CD4-positive, alpha-beta T cell treated with Interleukin-12 subunit alpha and Interleukin-12 subunit beta, for 1 hour (primary cell): ENCODE measurements around the gene DUOXA1.
A peak's percentile ranks its signal among the peaks of the same experiment; 100 is the strongest.

ENCODE experiments used
- DNase-seq: peaks from one replicate; pipeline ENCODE4 v3.0.0-alpha.2; 2020

The DUOXA1 gene

DNA sequence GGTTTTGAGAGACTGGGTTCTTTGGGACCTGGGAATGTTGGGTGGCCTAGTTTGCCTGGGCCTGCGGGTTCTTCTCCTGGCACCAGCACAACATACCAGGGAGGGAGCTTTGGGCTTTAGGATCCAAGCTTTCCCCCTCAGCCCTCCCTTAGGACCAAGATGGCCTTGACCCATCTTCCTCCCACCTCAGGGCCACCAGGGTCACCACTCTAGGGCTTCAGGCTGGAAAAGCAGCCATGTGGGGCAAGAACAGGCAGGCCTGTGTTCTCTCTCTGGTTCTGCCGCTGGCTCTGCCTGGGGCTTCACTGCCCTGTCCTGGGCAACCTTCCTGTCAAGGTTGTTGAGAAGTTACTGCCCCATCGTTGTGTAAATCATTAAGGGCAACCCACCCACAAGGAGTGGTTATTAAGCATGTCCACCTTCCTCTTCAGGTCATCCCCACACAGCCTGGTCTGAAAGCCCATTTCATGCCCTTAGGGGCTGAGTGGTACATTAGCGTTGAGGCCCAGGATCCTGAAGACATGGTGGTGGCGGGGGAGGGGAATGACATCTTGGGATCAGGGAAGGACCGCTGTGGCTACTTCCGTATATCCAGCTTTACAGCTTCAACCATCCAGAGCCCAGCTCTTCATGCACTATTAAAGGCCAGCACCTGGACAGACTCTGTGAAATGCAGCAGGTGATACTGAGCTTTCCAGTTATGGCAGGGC is 767 bp upstream of the DUOXA1 start:
- DNase-seq = no peak

DNA sequence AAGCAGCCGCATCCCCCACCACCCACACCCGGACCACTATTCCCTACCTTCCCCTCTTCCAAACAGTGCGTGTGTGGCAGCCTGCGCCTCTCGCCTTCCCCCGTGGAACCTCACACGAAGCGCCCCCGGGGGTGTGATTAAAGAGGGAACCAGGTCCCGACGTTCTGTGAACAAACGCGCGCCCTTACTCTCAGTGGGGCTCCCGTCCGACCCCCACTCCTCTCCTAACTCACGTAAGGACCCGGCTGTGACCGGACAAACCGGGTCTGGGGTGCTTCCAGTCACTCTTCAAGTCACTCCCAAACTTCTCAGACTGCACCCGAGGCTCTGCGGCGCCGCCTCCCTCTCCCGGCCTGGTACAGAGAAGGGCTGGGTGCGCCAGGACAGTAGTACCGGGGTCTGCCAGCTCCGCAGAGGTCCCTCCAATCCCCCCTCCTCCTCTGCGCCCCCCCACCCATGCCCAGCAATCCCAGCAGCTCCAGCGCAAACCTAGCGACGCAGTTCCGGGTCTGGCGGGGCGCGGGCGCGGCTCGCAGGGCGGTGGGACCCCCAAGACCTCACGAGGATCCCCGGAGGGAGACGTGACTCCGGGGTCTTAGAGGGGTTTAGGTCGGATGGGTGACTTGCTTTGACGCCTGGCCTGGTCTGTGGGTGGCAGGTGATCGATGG is 574 bp downstream of the DUOXA1 start:
- no peak for DNase-seq

- DNase-seq = peak; percentile 65
Measured at GRCh38 chr15:45126535-45127158, 3.0 kb downstream of the DUOXA1 start.

GRCh38 chr15:45123397-45123796 is 6.3 kb downstream of the DUOXA1 start:
- DNase-seq = no peak

DNA sequence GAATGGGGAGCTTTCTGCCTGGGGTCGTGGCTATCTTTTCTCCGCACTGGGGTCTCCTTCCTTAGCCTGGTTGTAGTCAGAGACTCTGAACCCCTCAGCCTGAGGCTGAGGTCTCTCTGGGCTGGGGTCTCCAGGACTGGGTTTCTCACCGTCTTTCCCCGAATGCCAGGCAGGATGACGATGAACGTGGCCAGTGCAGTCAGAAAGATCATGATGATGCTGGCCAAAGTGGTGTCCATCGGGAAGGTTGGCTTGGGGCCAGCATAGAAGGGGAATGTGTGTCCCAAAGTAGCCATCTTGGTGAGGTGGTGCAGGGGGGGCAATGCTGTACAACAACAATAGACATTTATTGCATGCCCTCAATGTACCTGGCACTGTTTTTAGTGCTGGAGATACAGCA is 7.0 kb downstream of the DUOXA1 start:
- DNase-seq = no peak

DNA sequence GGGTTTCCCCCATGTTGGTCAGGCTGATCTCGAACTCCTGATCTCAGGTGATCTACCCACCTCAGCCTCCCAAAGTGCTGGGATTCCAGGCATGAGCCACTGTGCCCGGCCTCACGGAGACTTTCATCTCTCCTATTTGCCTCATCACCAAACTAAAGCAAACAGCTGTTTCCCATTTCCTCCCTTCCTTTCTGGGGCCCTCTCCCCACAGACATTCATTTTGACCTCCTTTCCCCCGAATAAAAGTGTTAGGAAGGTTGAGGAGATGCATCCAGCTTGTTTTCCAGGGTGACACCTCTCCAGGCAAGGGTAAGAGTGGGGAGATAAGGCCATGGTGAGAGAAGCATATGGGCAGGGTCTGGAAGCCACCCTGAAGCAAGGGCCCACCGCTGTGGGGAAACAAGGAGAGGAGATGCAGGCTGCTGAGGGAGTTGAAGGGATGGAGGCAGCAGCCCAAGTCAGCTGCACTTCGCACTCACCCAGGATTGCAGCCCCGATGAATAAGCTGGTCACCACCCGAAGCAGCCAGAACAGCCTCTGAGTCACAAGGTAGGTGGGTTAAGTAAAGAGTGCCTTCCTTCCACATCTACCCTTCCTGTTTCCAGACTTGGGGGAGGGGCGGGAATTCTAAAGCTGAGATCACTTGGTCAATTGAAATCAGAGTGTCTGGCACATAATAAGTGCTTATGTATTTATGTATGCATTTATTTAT is 7.8 kb downstream of the DUOXA1 start:
- DNase-seq = no peak

DNA sequence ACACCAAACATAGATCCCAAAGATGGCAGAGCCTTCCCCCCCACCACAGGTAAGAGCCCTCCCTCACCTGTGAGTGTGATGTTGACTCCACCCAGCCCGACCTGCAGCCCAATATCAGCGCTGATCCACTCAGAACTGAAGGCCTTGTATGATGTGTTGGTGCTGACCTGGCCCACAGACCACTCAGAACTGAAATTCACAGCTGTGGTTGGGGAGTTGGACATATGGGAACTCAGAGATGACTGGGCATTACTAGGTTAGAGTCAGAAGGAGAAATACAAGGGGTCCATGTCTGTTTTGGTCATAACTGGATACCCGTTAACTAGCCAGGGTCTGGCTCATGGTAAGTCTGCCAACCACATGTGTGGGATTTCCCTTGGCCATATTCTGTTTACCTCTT is 8.7 kb downstream of the DUOXA1 start:
- DNase-seq = no peak

DNA sequence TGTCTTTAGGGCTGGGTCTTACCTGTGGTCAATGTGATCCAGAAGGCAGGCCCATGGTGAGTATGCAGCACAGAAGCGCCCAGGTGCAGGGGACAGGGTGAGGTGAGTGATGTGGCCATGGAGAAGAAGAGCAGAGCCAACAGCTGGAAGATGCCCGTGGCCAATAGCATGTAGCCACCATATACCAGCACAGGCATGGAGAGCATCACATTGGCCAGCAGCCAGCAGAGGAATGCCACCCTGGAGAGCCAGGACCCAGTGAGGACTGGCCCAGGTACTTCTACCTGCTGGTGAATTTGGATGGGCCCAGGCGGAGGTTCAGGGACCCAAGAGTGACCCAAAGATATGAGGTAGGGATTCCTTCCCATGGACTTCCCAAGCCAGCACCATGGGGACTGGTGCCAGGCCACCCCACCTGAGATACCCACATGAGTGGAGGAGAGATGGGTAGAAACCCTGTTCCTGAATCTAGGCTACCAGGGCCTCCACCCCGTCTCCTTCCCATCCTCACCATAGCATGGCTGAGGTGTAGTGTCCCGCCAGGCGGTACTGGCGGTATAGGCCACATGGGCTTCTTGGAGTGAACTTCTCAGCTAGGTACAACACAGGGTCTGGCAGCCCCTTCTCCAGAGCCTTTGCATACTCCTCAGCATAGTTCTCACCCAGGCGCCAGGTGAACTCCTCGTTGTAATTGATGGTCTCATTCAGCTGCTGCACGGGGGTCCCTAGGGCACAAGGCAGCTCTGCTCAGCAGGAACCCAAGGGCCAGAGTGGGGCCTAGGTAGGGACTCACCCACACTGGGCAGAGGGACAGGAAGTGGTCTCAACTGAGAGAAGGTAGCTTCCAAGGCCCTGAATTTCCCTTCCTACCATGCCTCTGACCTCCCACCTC is 9.4 kb downstream of the DUOXA1 start:
- no peak for DNase-seq

- no peak for DNase-seq
Measured at GRCh38 chr15:45118996-45119395, 10.7 kb downstream of the DUOXA1 start.

- DNase-seq = peak; percentile 83
Measured at GRCh38 chr15:45118131-45118588, 11.5 kb downstream of the DUOXA1 start.

DNA sequence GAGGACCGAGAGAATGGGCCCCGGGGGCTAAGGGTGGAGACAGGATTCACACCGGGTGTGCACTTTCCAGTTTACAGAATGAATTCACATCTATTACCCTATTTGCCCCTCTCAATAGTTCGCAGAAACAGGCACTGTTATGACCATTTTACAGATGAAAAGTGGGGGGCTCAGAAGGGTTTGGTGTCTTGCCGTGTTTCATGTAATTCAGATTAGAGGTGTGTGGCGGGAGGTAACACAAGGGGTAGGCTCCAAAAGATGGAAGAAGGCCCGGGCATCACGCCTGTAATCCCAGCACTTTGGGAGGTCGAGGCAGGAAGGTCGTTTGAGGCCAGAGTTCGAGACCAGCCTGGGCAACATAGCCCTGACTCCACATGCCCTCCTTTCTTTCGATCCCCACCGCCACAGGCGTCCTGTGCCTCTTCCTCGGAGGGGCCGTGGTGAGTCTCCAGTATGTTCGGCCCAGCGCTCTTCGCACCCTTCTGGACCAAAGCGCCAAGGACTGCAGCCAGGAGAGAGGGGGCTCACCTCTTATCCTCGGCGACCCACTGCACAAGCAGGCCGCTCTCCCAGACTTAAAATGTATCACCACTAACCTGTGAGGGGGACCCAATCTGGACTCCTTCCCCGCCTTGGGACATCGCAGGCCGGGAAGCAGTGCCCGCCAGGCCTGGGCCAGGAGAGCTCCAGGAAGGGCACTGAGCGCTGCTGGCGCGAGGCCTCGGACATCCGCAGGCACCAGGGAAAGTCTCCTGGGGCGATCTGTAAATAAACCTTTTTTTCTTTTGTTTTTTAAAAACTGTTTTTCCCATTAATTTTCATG is 12.2 kb downstream of the DUOXA1 start:
- DNase-seq = no peak

GRCh38 chr15:45116482-45117307 is 13.0 kb downstream of the DUOXA1 start:
- no peak for DNase-seq

GRCh38 chr15:45116006-45116481 is 13.6 kb downstream of the DUOXA1 start:
- DNase-seq = no peak

DNA sequence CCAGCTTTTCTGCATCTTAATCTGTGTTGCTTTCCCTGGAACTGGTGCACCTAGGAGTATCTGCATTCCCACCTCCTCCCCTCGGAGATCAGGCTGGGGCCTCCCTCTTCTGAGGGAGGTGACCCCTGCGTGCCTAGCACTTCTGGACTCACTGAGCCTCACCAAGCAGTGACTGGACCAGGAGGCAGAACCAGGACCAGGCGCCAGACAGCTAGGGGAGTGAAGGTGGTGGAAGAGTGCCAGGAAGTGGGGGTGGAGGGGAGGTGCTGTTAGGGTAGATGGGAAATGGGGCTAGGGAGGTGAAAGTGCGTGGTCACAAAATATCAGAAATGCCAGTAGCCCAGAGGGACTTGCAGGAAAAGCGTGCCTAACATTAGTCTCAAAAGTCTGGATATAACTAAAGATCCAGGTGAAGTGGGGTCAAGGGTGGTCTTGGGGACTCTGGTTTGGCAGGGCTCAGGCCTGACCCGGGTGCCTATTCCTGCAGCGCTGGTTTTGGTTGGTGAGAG is 14.3 kb downstream of the DUOXA1 start:
- no peak for DNase-seq

DNA sequence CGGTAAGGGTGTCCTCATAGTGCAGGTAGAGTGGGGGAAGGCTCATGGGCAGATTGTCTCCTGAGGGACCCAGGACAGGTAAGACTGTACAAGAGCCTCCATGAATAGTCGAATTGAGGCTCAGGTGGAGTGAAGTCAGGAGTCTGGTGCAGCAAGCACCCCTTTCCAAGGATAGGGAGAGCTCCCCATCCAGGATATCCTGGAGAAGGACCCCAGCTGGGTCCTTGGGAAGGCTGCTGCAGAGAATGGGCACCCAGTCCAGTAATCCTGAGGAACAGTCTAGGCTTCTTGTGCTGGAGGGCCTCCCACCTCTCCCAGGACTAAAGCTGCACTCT is 15.0 kb downstream of the DUOXA1 start:
- no peak for DNase-seq

DNA sequence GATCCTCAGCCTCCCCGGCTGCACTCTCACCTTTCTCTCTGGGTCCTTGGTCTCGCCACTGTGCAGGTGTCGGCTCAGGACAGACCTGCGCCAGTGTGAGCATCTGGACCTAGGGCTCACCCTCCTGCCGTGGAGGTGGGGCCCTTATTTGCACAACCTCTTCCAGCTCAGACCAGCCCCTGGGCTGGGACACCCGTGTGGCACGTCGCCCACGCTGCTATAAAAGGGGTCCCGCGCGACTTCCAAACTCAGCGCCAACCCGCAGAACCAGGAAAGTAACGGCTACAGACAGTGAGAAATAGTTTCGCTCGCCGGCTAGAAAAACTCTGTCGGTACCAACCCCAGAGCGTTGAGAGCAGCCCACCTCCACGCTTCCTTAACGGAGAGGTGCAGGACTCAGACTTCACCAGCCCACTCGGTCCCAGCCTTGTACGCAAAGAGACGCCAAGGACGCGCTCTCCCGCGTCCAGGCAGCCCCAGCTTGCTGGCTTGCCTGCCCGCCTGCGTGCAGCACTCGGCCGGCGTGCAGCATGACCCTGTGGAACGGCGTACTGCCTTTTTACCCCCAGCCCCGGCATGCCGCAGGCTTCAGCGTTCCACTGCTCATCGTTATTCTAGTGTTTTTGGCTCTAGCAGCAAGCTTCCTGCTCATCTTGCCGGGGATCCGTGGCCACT is 15.5 kb downstream of the DUOXA1 start, which contains the start of the genes DUOX2 and DUOXA2:
DUOX2 (minus strand) TSS at position 97 of the 675 bp plus-strand sequence. CDS start 761 bp downstream, outside the sequence.
DUOXA2 (plus strand) TSS at position 251 of the 675 bp plus-strand sequence; CDS start at position 531, 280 bp downstream.
- DNase-seq = no peak

DNA sequence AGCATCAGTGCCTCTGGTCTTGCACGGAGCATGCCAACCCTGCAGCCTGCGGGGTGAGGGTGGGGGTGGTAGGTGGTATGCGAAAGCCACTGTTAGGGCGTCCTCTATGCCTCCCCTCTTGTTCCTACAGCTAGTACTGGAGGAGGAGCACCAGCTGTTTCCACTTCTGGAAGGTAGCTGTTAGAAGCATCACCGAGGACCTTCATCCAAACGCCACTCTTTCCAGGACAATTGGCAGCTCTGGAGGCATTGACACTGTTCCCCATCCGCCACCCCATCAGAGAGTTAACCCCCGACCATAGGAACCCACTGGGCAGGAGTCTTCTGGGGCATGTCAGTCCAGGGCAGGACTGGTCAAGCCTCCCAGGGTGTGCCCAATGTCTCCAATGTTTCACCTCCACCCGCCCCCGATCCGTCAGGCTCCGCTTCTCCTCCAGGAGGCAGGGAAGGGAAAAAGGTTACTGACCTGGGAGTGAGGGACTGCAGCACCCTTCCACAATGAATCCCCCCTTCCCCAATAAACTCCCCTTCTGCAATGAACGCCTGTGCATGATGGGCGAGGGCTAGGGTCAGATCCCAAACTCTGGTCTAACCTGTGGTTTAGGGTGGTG is 16.2 kb downstream of the DUOXA1 start:
- no peak for DNase-seq

DNA sequence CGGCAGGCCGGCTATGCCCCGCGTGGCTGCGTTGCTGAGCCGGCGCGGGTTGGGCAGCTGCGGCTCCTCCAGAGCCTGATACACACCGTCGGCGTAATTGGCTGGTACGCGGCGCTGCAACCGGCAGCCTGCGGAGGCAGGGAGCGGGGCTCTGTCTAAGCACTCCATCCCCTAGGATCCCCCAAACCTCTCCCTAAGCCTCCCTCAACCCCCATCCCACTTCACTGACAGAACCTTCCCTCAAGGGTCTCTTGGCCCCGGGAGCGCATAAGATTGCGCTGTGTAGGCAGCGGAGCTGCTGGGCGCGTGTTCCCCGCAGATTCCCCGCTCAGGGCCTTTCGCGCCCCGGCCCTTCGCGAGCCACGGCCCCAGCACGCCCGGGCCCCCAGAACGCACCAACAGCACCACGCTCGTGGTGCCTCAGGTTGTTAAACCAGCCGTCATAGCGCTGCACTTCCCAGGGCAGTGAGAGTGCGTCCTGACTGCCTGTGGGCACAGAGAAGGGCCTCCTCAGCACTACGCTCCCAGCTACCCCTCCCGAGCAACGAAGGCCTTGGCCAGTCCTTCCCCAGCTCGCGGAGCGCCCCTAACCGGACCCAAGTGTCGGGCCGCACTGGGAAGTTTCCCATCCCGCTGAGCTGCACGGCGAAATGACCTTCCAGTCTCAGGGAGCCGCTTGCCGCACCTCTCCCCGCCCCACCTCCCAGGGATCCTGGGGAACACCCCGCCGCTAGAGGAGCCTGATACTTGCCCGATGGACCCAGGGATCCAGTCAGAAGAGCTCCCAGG is 16.9 kb downstream of the DUOXA1 start:
- no peak for DNase-seq
